Uterus (tissue), 2 donors: ENCODE measurements around the gene CCDC88B.

Source experiments
- POLR2A ChIP-seq, 2 donors: fragments of 450-650 bp; IDR thresholded peaks; one replicate each; pipeline ENCODE4 v1.6.1; 2016; ENCODE audit warnings: antibody characterized with exemption in 2 of 2, mild to moderate bottlenecking in 1 of 2, moderate library complexity in 1 of 2
- TF ChIP-seq, protein P1 (sequence below), 4 experiments: fragments of 200-600 bp in 2 of 4; fragments of 450-650 bp in 2 of 4; sonication (generic) in 2 of 4; IDR thresholded peaks; one replicate each; pipeline ENCODE4 v1.5.1; 2016 to 2019; ENCODE audit warnings: antibody characterized with exemption in 4 of 4, mild to moderate bottlenecking in 2 of 4, moderate library complexity in 1 of 4

DNA sequence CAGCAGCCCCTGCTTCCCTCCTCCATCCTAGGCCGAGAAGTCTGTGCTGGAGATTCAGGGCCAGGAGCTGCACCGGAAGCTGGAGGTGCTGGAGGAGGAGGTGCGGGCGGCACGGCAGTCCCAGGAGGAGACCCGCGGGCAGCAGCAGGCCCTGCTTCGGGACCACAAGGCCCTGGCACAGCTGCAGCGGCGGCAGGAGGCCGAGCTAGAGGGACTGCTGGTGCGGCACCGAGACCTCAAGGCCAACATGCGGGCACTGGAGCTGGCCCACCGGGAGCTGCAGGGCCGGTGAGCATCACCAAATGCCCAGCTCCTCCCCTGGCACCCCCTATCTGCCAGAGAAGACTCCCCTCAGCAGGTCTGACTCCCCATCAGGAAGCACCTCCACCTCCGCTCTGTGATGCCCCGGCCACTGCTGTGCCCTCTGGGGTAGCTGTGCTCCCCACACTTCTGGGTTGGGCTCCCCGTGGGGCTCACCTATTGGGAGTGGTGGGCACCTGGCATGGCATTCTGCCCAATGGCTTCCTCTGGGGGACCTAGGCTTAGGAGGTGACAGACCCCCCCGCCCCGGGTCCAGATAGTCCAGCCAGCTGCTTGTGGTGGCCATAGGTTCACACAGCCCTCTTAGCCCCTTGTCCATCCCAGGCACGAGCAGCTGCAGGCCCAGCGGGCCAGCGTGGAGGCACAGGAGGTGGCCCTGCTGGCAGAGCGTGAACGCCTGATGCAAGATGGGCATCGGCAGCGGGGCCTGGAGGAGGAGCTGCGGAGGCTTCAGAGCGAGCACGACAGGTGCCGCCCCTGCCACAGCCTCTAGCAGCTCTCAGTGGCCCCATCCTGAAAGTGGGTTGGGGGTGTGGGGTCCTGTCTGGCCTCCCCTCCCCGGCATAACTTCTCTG is 12.3 kb downstream of the CCDC88B start:
- TF ChIP-seq, protein P1, sequence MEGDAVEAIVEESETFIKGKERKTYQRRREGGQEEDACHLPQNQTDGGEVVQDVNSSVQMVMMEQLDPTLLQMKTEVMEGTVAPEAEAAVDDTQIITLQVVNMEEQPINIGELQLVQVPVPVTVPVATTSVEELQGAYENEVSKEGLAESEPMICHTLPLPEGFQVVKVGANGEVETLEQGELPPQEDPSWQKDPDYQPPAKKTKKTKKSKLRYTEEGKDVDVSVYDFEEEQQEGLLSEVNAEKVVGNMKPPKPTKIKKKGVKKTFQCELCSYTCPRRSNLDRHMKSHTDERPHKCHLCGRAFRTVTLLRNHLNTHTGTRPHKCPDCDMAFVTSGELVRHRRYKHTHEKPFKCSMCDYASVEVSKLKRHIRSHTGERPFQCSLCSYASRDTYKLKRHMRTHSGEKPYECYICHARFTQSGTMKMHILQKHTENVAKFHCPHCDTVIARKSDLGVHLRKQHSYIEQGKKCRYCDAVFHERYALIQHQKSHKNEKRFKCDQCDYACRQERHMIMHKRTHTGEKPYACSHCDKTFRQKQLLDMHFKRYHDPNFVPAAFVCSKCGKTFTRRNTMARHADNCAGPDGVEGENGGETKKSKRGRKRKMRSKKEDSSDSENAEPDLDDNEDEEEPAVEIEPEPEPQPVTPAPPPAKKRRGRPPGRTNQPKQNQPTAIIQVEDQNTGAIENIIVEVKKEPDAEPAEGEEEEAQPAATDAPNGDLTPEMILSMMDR (IDR thresholded peaks at IDR 0.05), result no peak
- no peak for TF ChIP-seq POLR2A (IDR thresholded peaks at IDR 0.05)
